Esophagus muscularis mucosa (tissue), 4 donors: ENCODE data around the gene JARID2. TPM values are rescaled to one million over a fixed set of nuclear protein-coding genes. Genes with fewer than 3 reads are reported as not detected.

Experiments used
- DNase-seq: peaks from one replicate; pipeline ENCODE4 v3.0.0-alpha.2; 2017; ENCODE audit errors: extremely low spot score
- H3K27ac ChIP-seq, 4 donors: fragments of 200-600 bp; sonication (generic); replicated peaks in 1 of 4; 1 replicate in 3 of 4; 2 replicates in 1 of 4; pipeline ENCODE4 v1.5.1; 2016 to 2019; ENCODE audit warnings: mild to moderate bottlenecking in 1 of 4
- H3K27me3 ChIP-seq, 4 donors: fragments of 200-600 bp; sonication (generic); one replicate each; pipeline versions ENCODE4 v1.5.1 to v1.6.0; 2016 to 2019
- H3K36me3 ChIP-seq, 4 donors: fragments of 200-600 bp; sonication (generic); one replicate each; pipeline ENCODE4 v1.5.1; 2016 to 2019
- H3K4me1 ChIP-seq, 4 donors: fragments of 200-600 bp; sonication (generic); one replicate each; pipeline ENCODE4 v1.5.1; 2016 to 2019
- H3K4me3 ChIP-seq, 4 donors: fragments of 200-600 bp; sonication (generic); 1 replicate in 2 of 4; 2 replicates in 2 of 4; pipeline ENCODE4 v1.5.1; 2016 to 2019; ENCODE audit warnings: mild to moderate bottlenecking in 4 of 4, moderate library complexity in 1 of 4
- H3K9me3 ChIP-seq, 4 donors: fragments of 200-600 bp; sonication (generic); 1 replicate in 3 of 4; 2 replicates in 1 of 4; pipeline ENCODE4 v1.5.1; 2016 to 2019
- EP300 ChIP-seq: sonication (generic); formaldehyde crosslinking; IDR thresholded peaks from one replicate; pipeline ENCODE4 v1.6.1; 2017; ENCODE audit warnings: antibody characterized with exemption
- POLR2A ChIP-seq: fragments of 450-650 bp; IDR thresholded peaks from one replicate; pipeline ENCODE4 v1.6.1; 2017; ENCODE audit warnings: antibody characterized with exemption, moderate library complexity, mild to moderate bottlenecking, low read depth
- POLR2AphosphoS5 ChIP-seq, 2 donors: sonication (generic); formaldehyde crosslinking; IDR thresholded peaks; one replicate each; pipeline ENCODE4 v1.6.1; 2017; ENCODE audit warnings: antibody characterized with exemption in 2 of 2
- WGBS: methylation state at CpG from one replicate; pipeline ENCODE4 v1.1.5; 2018; 5-methylcytosine and 5-hydroxymethylcytosine counted together
- intact Hi-C: fragments of 100-400 bp; cut with DNase I; formaldehyde crosslinking; loops from one replicate; pipeline ENCODE4 v1.15.1; 2023
- total RNA-seq, 4 donors: library from RNA; depleted of rRNA; stranded (reverse); fragments of >200 nt; gene quantifications; one replicate each; pipeline versions ENCODE4 v1.1.0 to v1.2.1, GENCODE V29; 2016
- TF ChIP-seq, protein P1 (sequence below), 3 experiments: fragments of 200-600 bp in 2 of 3; fragments of 450-650 bp in 1 of 3; sonication (generic) in 2 of 3; IDR thresholded peaks; one replicate each; pipeline ENCODE4 v1.5.1; 2017 to 2019; ENCODE audit warnings: antibody characterized with exemption in 3 of 3, mild to moderate bottlenecking in 2 of 3, moderate library complexity in 1 of 3

The JARID2 gene
- total RNA-seq, 4 donors from 2014 or later, result 5.8 to 10.4 (median 8.1) TPM

DNA sequence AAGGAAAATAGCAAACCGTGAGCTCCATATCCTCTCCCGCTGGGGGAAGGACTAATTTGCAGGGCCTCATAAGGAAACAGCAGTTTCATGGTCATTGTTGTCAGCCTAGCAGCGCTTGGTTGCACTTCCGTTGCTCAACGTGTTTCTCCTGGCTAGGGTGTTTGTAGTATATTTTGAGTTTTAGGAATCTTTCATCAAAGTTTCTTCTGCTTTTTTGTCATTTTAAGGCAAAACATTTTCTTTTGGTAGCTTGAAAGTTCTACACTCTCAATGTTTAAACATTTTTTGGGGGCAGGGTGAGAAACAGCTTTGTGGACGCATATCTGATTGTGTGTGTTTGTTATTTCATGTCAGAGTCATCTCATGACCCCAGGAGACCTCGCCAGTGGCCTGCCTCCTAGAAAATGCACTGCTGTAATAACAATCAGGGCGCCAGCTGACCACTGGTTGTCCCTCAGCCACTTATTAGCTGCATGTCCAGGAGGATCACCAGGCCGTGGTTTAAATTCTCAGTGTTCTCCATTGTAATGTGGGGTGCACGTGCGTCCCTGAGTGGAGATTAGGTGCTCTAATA, 20.6 kb downstream of the JARID2 start:
- TF ChIP-seq POLR2AphosphoS5 (IDR thresholded peaks at IDR 0.05) (peak in 1 of 2 donors; percentile 43), POLR2A (no peak), EP300 (no peak)
- TF ChIP-seq, protein P1, sequence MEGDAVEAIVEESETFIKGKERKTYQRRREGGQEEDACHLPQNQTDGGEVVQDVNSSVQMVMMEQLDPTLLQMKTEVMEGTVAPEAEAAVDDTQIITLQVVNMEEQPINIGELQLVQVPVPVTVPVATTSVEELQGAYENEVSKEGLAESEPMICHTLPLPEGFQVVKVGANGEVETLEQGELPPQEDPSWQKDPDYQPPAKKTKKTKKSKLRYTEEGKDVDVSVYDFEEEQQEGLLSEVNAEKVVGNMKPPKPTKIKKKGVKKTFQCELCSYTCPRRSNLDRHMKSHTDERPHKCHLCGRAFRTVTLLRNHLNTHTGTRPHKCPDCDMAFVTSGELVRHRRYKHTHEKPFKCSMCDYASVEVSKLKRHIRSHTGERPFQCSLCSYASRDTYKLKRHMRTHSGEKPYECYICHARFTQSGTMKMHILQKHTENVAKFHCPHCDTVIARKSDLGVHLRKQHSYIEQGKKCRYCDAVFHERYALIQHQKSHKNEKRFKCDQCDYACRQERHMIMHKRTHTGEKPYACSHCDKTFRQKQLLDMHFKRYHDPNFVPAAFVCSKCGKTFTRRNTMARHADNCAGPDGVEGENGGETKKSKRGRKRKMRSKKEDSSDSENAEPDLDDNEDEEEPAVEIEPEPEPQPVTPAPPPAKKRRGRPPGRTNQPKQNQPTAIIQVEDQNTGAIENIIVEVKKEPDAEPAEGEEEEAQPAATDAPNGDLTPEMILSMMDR (IDR thresholded peaks at IDR 0.05), result no peak
- peak overlapping the region in 3 of 4 donors; percentile 6 to 19 (median 17) for H3K27ac ChIP-seq
- H3K36me3 ChIP-seq, result no peaks in the 10 kb centered on the region
- H3K27me3 ChIP-seq, result no peaks in the 10 kb centered on the region
- no peak overlapping the region for H3K4me3 ChIP-seq
- intact Hi-C loops, result no loop called here
- DNase-seq, result no peak
- peaks cover 61 to 73% (median 64%) of the 10 kb centered on the region in 4 donors for H3K4me1 ChIP-seq
- no peaks in the 10 kb centered on the region for H3K9me3 ChIP-seq
- 72% methylated on average over 11 of the region's 11 CpGs for WGBS

DNA sequence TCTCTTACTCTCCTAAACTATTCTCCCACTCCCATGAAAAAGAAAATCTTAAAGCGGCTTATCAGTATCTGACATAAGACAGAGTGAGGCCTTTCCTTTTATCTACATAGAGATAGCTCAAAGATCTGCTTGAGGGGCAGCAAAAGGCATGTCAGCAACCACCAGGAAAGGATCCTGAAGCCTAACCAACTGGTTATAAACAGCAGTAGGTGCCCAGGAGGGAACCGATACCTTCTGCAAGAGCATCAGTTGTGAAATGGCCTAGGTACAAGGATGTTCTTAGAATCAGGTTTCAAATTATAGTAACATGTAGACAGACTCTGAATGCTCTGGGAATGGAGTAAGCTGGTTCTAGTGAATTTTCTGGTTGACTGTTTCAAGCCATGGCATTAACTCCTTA, 21.4 kb downstream of the JARID2 start:
- no peaks in the 10 kb centered on the region for H3K27me3 ChIP-seq
- TF ChIP-seq EP300, result no peak
- TF ChIP-seq, protein P1 (IDR thresholded peaks at IDR 0.05), result no peak
- TF ChIP-seq POLR2A, result no peak
- TF ChIP-seq POLR2AphosphoS5 (IDR thresholded peaks at IDR 0.05), result no peak
- H3K9me3 ChIP-seq, result no peaks in the 10 kb centered on the region
- intact Hi-C loops, result no loop called here
- 88% methylated on average over 2 of the region's 2 CpGs for WGBS
- no peak for DNase-seq
- H3K27ac ChIP-seq, result peak overlapping the region in 1 of 4 donors; percentile 17
- H3K4me1 ChIP-seq, result peaks cover 61 to 71% (median 64%) of the 10 kb centered on the region in 4 donors
- H3K36me3 ChIP-seq, result no peaks in the 10 kb centered on the region
- no peak overlapping the region for H3K4me3 ChIP-seq

DNA sequence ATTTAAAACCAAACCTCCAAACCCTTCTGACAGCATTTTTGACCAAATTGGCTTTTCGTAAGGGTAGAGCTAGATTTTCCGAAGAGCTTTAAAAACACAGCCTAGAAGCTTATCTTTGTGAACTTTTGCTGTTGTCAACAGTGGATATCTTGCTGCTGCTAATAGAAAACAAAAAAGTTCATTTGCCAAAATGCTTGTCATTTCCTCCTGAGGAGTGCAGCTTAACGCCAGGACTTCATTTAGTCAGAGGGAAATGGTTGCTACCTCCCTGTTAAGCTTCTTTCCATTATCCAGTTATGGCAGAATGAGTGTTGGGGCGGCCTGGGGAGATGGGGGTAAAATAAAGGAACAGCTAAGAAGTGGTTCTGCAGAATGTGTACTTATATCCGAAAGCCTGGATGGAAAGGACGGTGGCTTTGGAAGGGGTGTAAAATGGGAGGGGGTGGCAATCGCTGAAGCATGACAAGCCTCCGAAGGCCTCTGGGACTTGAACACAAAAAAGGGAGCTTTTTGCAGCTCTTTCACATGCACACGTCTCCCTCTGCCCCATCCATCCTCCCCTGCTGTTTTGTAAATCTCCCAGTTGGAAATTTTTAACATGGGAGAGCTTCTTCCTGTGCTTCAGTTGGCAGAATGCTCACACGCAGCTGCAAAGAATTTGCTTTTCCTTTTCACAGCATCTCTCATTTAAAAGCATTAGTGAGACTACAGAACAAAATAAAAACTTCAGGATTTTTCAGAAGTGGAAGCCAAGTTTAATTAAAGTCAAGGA, 22.5 kb downstream of the JARID2 start:
- H3K27me3 ChIP-seq, result no peaks in the 10 kb centered on the region
- H3K4me3 ChIP-seq, result peak overlapping the region in 1 of 4 donors; percentile 1
- H3K36me3 ChIP-seq, result no peaks in the 10 kb centered on the region
- intact Hi-C loops, result no loop called here
- TF ChIP-seq EP300 (no peak), POLR2A (no peak), POLR2AphosphoS5 (IDR thresholded peaks at IDR 0.05) (no peak)
- TF ChIP-seq, protein P1 (IDR thresholded peaks at IDR 0.05), result no peak
- peak overlapping the region; percentile 45 to 59 (median 56) for H3K27ac ChIP-seq
- 50% methylated on average over 10 of the region's 10 CpGs for WGBS
- DNase-seq, result no peak
- no peaks in the 10 kb centered on the region for H3K9me3 ChIP-seq
- peaks cover 61 to 71% (median 64%) of the 10 kb centered on the region in 4 donors for H3K4me1 ChIP-seq

DNA sequence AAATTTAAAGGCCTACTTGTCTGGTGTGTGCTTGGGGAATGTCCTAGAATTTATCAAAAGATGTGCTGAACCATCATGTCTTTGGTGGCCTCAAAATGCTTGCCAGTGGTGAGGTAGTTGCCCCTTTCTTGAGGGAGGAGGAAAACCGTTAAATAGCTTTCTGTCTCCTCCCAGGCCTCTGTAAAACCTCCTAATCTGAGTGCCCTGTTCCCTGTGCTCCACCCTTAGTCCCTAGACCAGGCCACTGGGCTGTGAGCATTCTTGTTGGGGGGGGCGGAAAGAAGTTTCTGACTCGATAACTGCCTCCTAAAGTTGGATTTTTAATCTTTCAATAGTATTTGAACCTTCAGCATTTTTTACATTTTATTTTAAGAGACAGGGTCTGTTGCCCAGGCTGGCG, 23.1 kb downstream of the JARID2 start:
- no peaks in the 10 kb centered on the region for H3K36me3 ChIP-seq
- peaks cover 56 to 69% (median 59%) of the 10 kb centered on the region in 4 donors for H3K4me1 ChIP-seq
- peak overlapping the region; percentile 45 to 59 (median 56) for H3K27ac ChIP-seq
- no peak overlapping the region for H3K4me3 ChIP-seq
- no peaks in the 10 kb centered on the region for H3K27me3 ChIP-seq
- WGBS, result 81% methylated on average over 4 of the region's 4 CpGs
- H3K9me3 ChIP-seq, result no peaks in the 10 kb centered on the region
- DNase-seq, result no peak
- no peak for TF ChIP-seq POLR2AphosphoS5 (IDR thresholded peaks at IDR 0.05)
- intact Hi-C loops, result no loop called here

DNA sequence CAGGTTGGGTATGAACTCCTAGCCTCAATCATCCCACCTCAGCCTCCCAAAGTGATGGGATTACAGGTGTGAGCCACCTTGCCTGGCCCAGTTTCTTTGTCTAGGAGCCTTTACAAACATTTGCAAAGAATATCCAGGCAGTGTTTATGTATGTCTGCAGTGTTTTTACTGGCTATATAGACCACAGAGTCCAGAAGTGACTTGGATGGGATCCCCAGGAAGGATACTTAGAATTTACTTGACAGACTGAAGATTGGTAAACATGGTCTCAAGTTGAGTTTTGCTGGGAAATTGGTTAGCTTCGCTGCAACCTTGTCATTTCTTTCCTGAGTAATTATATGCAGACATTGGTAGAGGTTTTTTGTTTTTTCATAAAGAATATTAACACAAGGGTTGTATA, 23.8 kb downstream of the JARID2 start:
- TF ChIP-seq, protein P1 (IDR thresholded peaks at IDR 0.05), result no peak
- TF ChIP-seq EP300, result no peak
- TF ChIP-seq POLR2AphosphoS5 (IDR thresholded peaks at IDR 0.05), result no peak
- no peak for TF ChIP-seq POLR2A
- intact Hi-C loops, result no loop called here
- peaks cover 50 to 64% (median 55%) of the 10 kb centered on the region in 4 donors for H3K4me1 ChIP-seq

More for the DNA sequence above, 23.8 kb downstream of the JARID2 start:
- 100% methylated on average over 1 of the region's 1 CpG for WGBS
- Histone ChIP-seq H3K36me3 (no peaks in the 10 kb centered on the region), H3K27ac (peak overlapping the region in 2 of 4 donors; percentile 56 to 59), H3K4me3 (no peak overlapping the region), H3K27me3 (no peaks in the 10 kb centered on the region), H3K9me3 (no peaks in the 10 kb centered on the region)
- DNase-seq, result no peak
